ENCODE results near the gene DNAH9.

Gene DNAH9

GRCh38 chr17:11690681-11691080 lies 92.4 kb downstream of the DNAH9 start:
- DNase-seq, result no peak

GRCh38 chr17:11692688-11693087 lies 94.4 kb downstream of the DNAH9 start:
- DNase-seq, result no peak

GRCh38 chr17:11693284-11693683 lies 95.0 kb downstream of the DNAH9 start:
- no peak for DNase-seq

- no peak for DNase-seq
These were observed 102.4 kb downstream of the DNAH9 start for GRCh38 chr17:11700668-11701067.

GRCh38 chr17:11701911-11702310 lies 103.6 kb downstream of the DNAH9 start:
- no peak for DNase-seq

GRCh38 chr17:11704041-11704440 lies 105.8 kb downstream of the DNAH9 start:
- no peak for DNase-seq

GRCh38 chr17:11705111-11705510 lies 106.8 kb downstream of the DNAH9 start:
- no peak for DNase-seq

GRCh38 chr17:11707586-11707985 lies 109.3 kb downstream of the DNAH9 start:
- DNase-seq, result no peak

- DNase-seq, result no peak
These were observed 114.2 kb downstream of the DNAH9 start for GRCh38 chr17:11712456-11712855.

GRCh38 chr17:11719203-11719602 lies 120.9 kb downstream of the DNAH9 start:
- no peak for DNase-seq

GRCh38 chr17:11719856-11720255 lies 121.6 kb downstream of the DNAH9 start:
- no peak for DNase-seq

- no peak for DNase-seq
These were observed 122.5 kb downstream of the DNAH9 start for GRCh38 chr17:11720816-11721215.

GRCh38 chr17:11730747-11731146 lies 132.5 kb downstream of the DNAH9 start:
- no peak for DNase-seq

GRCh38 chr17:11736613-11737312 lies 138.5 kb downstream of the DNAH9 start:
- no peak for DNase-seq

- DNase-seq, result no peak
These were observed 139.0 kb downstream of the DNAH9 start for GRCh38 chr17:11737313-11737679.

- no peak for DNase-seq
These were observed 139.9 kb downstream of the DNAH9 start for GRCh38 chr17:11738151-11738550.

GRCh38 chr17:11739351-11739750 lies 141.1 kb downstream of the DNAH9 start:
- no peak for DNase-seq

GRCh38 chr17:11739848-11740247 lies 141.6 kb downstream of the DNAH9 start:
- no peak for DNase-seq

- DNase-seq, result no peak
These were observed 144.6 kb downstream of the DNAH9 start for GRCh38 chr17:11742886-11743285.

- DNase-seq, result no peak
These were observed 146.4 kb downstream of the DNAH9 start for GRCh38 chr17:11744696-11745095.

GRCh38 chr17:11747441-11747840 lies 149.2 kb downstream of the DNAH9 start:
- DNase-seq, result no peak

GRCh38 chr17:11757815-11758214 lies 159.5 kb downstream of the DNAH9 start:
- DNase-seq, result no peak

GRCh38 chr17:11768106-11768505 lies 169.8 kb downstream of the DNAH9 start:
- no peak for DNase-seq

- no peak for DNase-seq
These were observed 170.7 kb downstream of the DNAH9 start for GRCh38 chr17:11768981-11769380.

GRCh38 chr17:11772031-11772430 lies 173.8 kb downstream of the DNAH9 start:
- no peak for DNase-seq

All from COR-L47 (cell line).